Panc1 (cell line): ENCODE measurements around the gene HTR3B. TPM values are rescaled to one million over a fixed set of nuclear protein-coding genes. Genes with fewer than 3 reads are reported as not detected.

ENCODE experiments used
- ATAC-seq: fragments of 200-7000 bp; cut with Tn5 transposase; 2 replicates; pipeline ENCODE4 v1.9.1; 2020; ENCODE audit warnings: mild to moderate bottlenecking, moderate library complexity
- BruUV-seq: library from RNA; stranded (reverse); fragments of 400-500 nt; replicated peaks from 2 replicates; lab custom pipeline; 2021; lab: Mats Ljungman, UMichigan
- CTCF ChIA-PET: fragments of 300-600 bp; sonication (Branson Sonifier 250); formaldehyde crosslinking; loops from one replicate; lab custom pipeline; 2022; ENCODE audit warnings: antibody characterized with exemption; lab: Charles Lee
- POLR2A ChIA-PET: fragments of 300-600 bp; sonication (Branson Sonifier 250); formaldehyde crosslinking; loops from one replicate; lab custom pipeline; 2022; ENCODE audit warnings: antibody characterized with exemption; lab: Charles Lee
- DNase-seq: peaks from one replicate; pipeline ENCODE4 v3.0.0-alpha.2; 2010; ENCODE audit warnings: low read depth, low spot score
- H3K27ac ChIP-seq: 2 replicates; pipeline ENCODE4 v1.5.1; 2011; ENCODE audit warnings: mild to moderate bottlenecking, low read length, inconsistent platforms
- H3K27me3 ChIP-seq: fragments of 200-500 bp; sonication (Bioruptor generic); 2 replicates; pipeline ENCODE4 v1.6.0; 2014; ENCODE audit warnings: low read length, inconsistent platforms; ENCODE audit not compliant: control insufficient read depth, insufficient read depth
- H3K36me3 ChIP-seq: fragments of 200-500 bp; sonication (Bioruptor generic); 2 replicates; pipeline ENCODE4 v1.5.1; 2014; ENCODE audit warnings: inconsistent platforms, mild to moderate bottlenecking, low read length, moderate library complexity; ENCODE audit not compliant: control insufficient read depth, insufficient read depth
- H3K4me1 ChIP-seq: 2 replicates; pipeline ENCODE4 v1.5.1; 2011; ENCODE audit warnings: inconsistent platforms, mild to moderate bottlenecking, low read length, moderate library complexity; ENCODE audit not compliant: control insufficient read depth, insufficient read depth
- H3K4me3 ChIP-seq, 2 experiments: 2 replicates each; pipeline ENCODE4 v1.5.1; 2011 to 2012; ENCODE audit warnings: low read depth in 2 of 2, low read length in 2 of 2, mild to moderate bottlenecking in 2 of 2, inconsistent platforms in 1 of 2, moderate library complexity in 1 of 2
- H3K9me3 ChIP-seq: fragments of 200-500 bp; sonication (Bioruptor generic); 2 replicates; pipeline ENCODE4 v1.5.1; 2014; ENCODE audit warnings: low read depth, mild to moderate bottlenecking, inconsistent platforms, low read length, moderate library complexity; ENCODE audit not compliant: control insufficient read depth, insufficient read depth
- CTCF ChIP-seq: fragments of 450-650 bp; IDR thresholded peaks from 2 replicates; pipeline ENCODE4 v1.5.1; 2017; ENCODE audit warnings: mild to moderate bottlenecking
- POLR2AphosphoS5 ChIP-seq: IDR thresholded peaks from 2 replicates; pipeline ENCODE4 v1.6.1; 2012; ENCODE audit warnings: mild to moderate bottlenecking, low read depth, low read length, moderate library complexity
- SIN3A ChIP-seq: IDR thresholded peaks from 2 replicates; pipeline ENCODE4 v1.6.1; 2012; ENCODE audit warnings: low read depth, mild to moderate bottlenecking, low read length, moderate library complexity, borderline replicate concordance; ENCODE audit not compliant: insufficient read depth
- TCF7L2 ChIP-seq: IDR thresholded peaks from 2 replicates; pipeline ENCODE4 v1.6.1; 2011; ENCODE audit warnings: mild to moderate bottlenecking, low read depth, low read length, inconsistent platforms
- in situ Hi-C: cut with HindIII; loops from 2 replicates; pipeline ENCODE4 v1.10.0; 2016; ENCODE audit warnings: low sequenced_read_pairs, low pct_unique_long_range_greater_than_20kb
- intact Hi-C: fragments of 100-400 bp; cut with micrococcal nuclease; formaldehyde crosslinking; loops from one replicate; pipeline ENCODE4 v1.10.0; 2022; ENCODE audit not compliant: unreplicated experiment
- total RNA-seq: library from RNA; stranded (reverse); gene quantifications from one replicate; pipeline ENCODE4 v1.2.1, GENCODE V29; 2021; ENCODE audit not compliant: unreplicated experiment
- TF ChIP-seq, protein P1 (sequence below), 2 experiments: IDR thresholded peaks; 2 replicates each; pipeline ENCODE4 v1.6.1; 2011 to 2012; ENCODE audit warnings: low read depth in 2 of 2, control low read depth in 1 of 2, low read length in 1 of 2, mild to moderate bottlenecking in 1 of 2, moderate library complexity in 1 of 2; ENCODE audit not compliant: insufficient read depth in 1 of 2

HTR3B gene
- total RNA-seq, 1 experiment from 2014 or later, result not detected

DNA sequence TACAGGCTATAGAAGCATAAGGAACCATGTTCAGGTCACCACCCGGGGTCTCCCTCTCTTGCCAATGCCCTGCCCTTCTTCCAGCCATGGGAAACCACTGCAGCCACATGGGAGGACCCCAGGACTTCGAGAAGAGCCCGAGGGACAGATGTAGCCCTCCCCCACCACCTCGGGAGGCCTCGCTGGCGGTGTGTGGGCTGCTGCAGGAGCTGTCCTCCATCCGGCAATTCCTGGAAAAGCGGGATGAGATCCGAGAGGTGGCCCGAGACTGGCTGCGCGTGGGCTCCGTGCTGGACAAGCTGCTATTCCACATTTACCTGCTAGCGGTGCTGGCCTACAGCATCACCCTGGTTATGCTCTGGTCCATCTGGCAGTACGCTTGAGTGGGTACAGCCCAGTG, 84.8 kb downstream of the HTR3B start:
- intact Hi-C loops, result no loop called here
- TF ChIP-seq, protein P1, sequence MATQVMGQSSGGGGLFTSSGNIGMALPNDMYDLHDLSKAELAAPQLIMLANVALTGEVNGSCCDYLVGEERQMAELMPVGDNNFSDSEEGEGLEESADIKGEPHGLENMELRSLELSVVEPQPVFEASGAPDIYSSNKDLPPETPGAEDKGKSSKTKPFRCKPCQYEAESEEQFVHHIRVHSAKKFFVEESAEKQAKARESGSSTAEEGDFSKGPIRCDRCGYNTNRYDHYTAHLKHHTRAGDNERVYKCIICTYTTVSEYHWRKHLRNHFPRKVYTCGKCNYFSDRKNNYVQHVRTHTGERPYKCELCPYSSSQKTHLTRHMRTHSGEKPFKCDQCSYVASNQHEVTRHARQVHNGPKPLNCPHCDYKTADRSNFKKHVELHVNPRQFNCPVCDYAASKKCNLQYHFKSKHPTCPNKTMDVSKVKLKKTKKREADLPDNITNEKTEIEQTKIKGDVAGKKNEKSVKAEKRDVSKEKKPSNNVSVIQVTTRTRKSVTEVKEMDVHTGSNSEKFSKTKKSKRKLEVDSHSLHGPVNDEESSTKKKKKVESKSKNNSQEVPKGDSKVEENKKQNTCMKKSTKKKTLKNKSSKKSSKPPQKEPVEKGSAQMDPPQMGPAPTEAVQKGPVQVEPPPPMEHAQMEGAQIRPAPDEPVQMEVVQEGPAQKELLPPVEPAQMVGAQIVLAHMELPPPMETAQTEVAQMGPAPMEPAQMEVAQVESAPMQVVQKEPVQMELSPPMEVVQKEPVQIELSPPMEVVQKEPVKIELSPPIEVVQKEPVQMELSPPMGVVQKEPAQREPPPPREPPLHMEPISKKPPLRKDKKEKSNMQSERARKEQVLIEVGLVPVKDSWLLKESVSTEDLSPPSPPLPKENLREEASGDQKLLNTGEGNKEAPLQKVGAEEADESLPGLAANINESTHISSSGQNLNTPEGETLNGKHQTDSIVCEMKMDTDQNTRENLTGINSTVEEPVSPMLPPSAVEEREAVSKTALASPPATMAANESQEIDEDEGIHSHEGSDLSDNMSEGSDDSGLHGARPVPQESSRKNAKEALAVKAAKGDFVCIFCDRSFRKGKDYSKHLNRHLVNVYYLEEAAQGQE (IDR thresholded peaks at IDR 0.05; ENCODE audit: insufficient read depth in 1 of 2, low read depth in 2 of 2, low read length in 1 of 2), result no peak
- TF ChIP-seq POLR2AphosphoS5 (no peak), CTCF (no peak), SIN3A (no peak), TCF7L2 (no peak)
- in situ Hi-C loops, result no loop called here
- H3K27me3 ChIP-seq, result peaks cover 7% of the 10 kb centered on the region
- H3K4me1 ChIP-seq, result no peaks in the 10 kb centered on the region
- CTCF ChIA-PET, result no interaction called here
- no peak overlapping the region for H3K27ac ChIP-seq
- no peaks in the 10 kb centered on the region for H3K9me3 ChIP-seq
- POLR2A ChIA-PET, result no interaction called here
- no peaks in the 10 kb centered on the region for H3K36me3 ChIP-seq
- no peak for ATAC-seq
- no peak for DNase-seq
- H3K4me3 ChIP-seq, result no peak overlapping the region
- BruUV-seq, result no TSS peak

DNA sequence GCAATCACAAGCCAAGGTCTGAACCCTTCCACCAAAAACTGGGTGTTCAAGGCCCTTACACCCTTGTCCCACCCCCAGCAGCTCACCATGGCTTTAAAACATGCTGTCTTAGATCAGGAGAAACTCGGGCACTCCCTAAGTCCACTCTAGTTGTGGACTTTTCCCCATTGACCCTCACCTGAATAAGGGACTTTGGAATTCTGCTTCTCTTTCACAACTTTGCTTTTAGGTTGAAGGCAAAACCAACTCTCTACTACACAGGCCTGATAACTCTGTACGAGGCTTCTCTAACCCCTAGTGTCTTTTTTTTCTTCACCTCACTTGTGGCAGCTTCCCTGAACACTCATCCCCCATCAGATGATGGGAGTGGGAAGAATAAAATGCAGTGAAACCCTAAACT, 85.3 kb downstream of the HTR3B start:
- POLR2A ChIA-PET, result no interaction called here
- CTCF ChIA-PET, result no interaction called here
- H3K27me3 ChIP-seq, result peaks cover 5% of the 10 kb centered on the region
- in situ Hi-C loops, result no loop called here
- H3K4me1 ChIP-seq, result no peaks in the 10 kb centered on the region
- no peak for TF ChIP-seq CTCF
- TF ChIP-seq, protein P1 (IDR thresholded peaks at IDR 0.05; ENCODE audit: insufficient read depth in 1 of 2, low read depth in 2 of 2, low read length in 1 of 2), result no peak
- TF ChIP-seq POLR2AphosphoS5, result no peak
- no peak for TF ChIP-seq SIN3A
- TF ChIP-seq TCF7L2, result no peak
- ATAC-seq, result no peak
- H3K27ac ChIP-seq, result no peak overlapping the region
- H3K9me3 ChIP-seq, result no peaks in the 10 kb centered on the region
- no peak for DNase-seq
- H3K36me3 ChIP-seq, result no peaks in the 10 kb centered on the region
- H3K4me3 ChIP-seq, result no peak overlapping the region
- intact Hi-C loops, result loop anchor here (5.0 kb wide), 1 partner anchor 93 kb away; no protein-coding TSS in a partner anchor
- BruUV-seq, result no TSS peak
